Prostate gland (tissue), 2 donors: ENCODE data around the gene CSF1R.

ENCODE experiments used
- POLR2A ChIP-seq: fragments of 450-650 bp; IDR thresholded peaks from one replicate; pipeline ENCODE4 v1.6.1; 2016; ENCODE audit warnings: antibody characterized with exemption, mild to moderate bottlenecking
- POLR2AphosphoS5 ChIP-seq: sonication (generic); formaldehyde crosslinking; IDR thresholded peaks from one replicate; pipeline ENCODE4 v1.6.1; 2017; ENCODE audit warnings: antibody characterized with exemption
- TF ChIP-seq, protein P1 (sequence below), 4 experiments: fragments of 200-600 bp in 2 of 4; fragments of 450-650 bp in 2 of 4; sonication (generic) in 2 of 4; IDR thresholded peaks; 1 replicate in 3 of 4; 2 replicates in 1 of 4; pipeline ENCODE4 v1.5.1; 2016 to 2019; ENCODE audit warnings: antibody characterized with exemption in 4 of 4, mild to moderate bottlenecking in 2 of 4, moderate library complexity in 2 of 4

DNA sequence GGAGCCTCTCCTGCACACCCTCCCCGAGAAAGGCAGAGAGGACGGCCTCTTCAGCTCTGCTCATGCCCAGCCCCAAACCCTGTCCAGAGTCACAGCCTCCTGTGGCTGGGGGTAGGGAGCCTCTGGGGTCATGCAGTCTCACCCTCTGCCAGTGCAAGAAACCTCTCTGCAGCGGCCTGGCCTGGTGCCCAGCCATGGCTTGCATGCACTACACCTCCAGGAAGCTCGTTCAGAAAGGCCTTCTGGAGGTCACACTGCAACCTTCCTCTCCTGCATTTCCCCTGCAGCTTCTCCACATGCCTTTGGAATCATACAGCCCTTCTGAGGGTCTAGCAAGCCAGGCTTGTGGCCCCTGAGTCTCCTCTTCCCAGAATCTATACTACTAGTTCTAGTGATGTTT lies 17.9 kb downstream of the CSF1R start:
- TF ChIP-seq, protein P1, sequence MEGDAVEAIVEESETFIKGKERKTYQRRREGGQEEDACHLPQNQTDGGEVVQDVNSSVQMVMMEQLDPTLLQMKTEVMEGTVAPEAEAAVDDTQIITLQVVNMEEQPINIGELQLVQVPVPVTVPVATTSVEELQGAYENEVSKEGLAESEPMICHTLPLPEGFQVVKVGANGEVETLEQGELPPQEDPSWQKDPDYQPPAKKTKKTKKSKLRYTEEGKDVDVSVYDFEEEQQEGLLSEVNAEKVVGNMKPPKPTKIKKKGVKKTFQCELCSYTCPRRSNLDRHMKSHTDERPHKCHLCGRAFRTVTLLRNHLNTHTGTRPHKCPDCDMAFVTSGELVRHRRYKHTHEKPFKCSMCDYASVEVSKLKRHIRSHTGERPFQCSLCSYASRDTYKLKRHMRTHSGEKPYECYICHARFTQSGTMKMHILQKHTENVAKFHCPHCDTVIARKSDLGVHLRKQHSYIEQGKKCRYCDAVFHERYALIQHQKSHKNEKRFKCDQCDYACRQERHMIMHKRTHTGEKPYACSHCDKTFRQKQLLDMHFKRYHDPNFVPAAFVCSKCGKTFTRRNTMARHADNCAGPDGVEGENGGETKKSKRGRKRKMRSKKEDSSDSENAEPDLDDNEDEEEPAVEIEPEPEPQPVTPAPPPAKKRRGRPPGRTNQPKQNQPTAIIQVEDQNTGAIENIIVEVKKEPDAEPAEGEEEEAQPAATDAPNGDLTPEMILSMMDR (IDR thresholded peaks at IDR 0.05) = no peak
- no peak for TF ChIP-seq POLR2A
- TF ChIP-seq POLR2AphosphoS5 = no peak
